SU-DHL-6 (cell line): ENCODE measurements around the gene DPPA3.
"Not testable (repeated sequence)": the region's sequence is repeated elsewhere in the genome, so short reads cannot be mapped to it uniquely, and the experiment has no call there.

Experiments used
- H2AFZ ChIP-seq: fragments of 200-600 bp; sonication (generic); 2 replicates; pipeline ENCODE4 v1.6.1; 2014; ENCODE audit warnings: low read depth, mild to moderate bottlenecking, moderate library complexity, mixed read lengths, antibody characterized with exemption, low read length; ENCODE audit not compliant: severe bottlenecking
- H3F3A ChIP-seq: fragments of 200-600 bp; shearing (Covaris generic); 2 replicates; pipeline ENCODE4 v1.6.0; 2016; ENCODE audit warnings: antibody characterized with exemption, mild to moderate bottlenecking; ENCODE audit not compliant: insufficient read depth
- H3K27ac ChIP-seq: fragments of 200-600 bp; sonication (generic); 2 replicates; pipeline ENCODE4 v1.5.1; 2016; ENCODE audit warnings: low read depth, mild to moderate bottlenecking, low read length, moderate library complexity, mixed read lengths
- H3K27me3 ChIP-seq: fragments of 200-600 bp; sonication (generic), shearing (Covaris generic); 2 replicates; pipeline ENCODE4 v1.6.0; 2014; ENCODE audit warnings: mild to moderate bottlenecking, low read length
- H3K36me3 ChIP-seq: fragments of 200-600 bp; sonication (generic); 2 replicates; pipeline ENCODE4 v1.6.1; 2014; ENCODE audit warnings: mild to moderate bottlenecking, low read length, mixed read lengths
- H3K4me2 ChIP-seq: fragments of 300-600, 200-600 bp; shearing (Covaris generic), sonication (generic); 2 replicates; pipeline ENCODE4 v1.6.0; 2014; ENCODE audit warnings: low read length, low read depth, mild to moderate bottlenecking; ENCODE audit not compliant: poor library complexity, severe bottlenecking
- H3K4me3 ChIP-seq: fragments of 200-600 bp; sonication (generic); 2 replicates; pipeline ENCODE4 v1.5.1; 2014; ENCODE audit warnings: antibody characterized with exemption, low read length, mild to moderate bottlenecking, mixed read lengths; ENCODE audit not compliant: insufficient read depth, poor library complexity, severe bottlenecking
- H3K79me2 ChIP-seq: fragments of 200-600 bp; sonication (generic); 2 replicates; pipeline ENCODE4 v1.6.1; 2014; ENCODE audit warnings: mild to moderate bottlenecking, low read length, moderate library complexity; ENCODE audit not compliant: insufficient read depth
- H3K9ac ChIP-seq: fragments of 200-600 bp; sonication (generic); 2 replicates; pipeline ENCODE4 v1.7.0; 2014; ENCODE audit warnings: mild to moderate bottlenecking, low read length
- H3K9me2 ChIP-seq: fragments of 200-600 bp; sonication (generic); replicated peaks from 2 replicates; pipeline ENCODE4 v1.6.1; 2014; ENCODE audit warnings: low read length; ENCODE audit not compliant: insufficient read depth
- H3K9me3 ChIP-seq: fragments of 200-600 bp; sonication (generic); 2 replicates; pipeline ENCODE4 v1.6.1; 2014; ENCODE audit warnings: low read length, mixed read lengths; ENCODE audit not compliant: insufficient read depth
- H4K20me1 ChIP-seq: fragments of 200-600 bp; sonication (generic); 2 replicates; pipeline ENCODE4 v1.6.1; 2014; ENCODE audit warnings: low read depth, mild to moderate bottlenecking, antibody characterized with exemption, low read length, moderate library complexity, mixed read lengths
- CTCF ChIP-seq: fragments of 200-600 bp; sonication (generic); IDR thresholded peaks from one replicate; pipeline ENCODE4 v1.5.1; 2017; ENCODE audit warnings: antibody characterized with exemption, mild to moderate bottlenecking, low read length, moderate library complexity; ENCODE audit not compliant: insufficient read depth, poor library complexity, severe bottlenecking
- EZH2phosphoT487 ChIP-seq: fragments of 200-600 bp; sonication (generic), shearing (Covaris generic); conservative IDR thresholded peaks from 2 replicates; pipeline ENCODE4 v1.6.1; 2018; ENCODE audit warnings: mild to moderate bottlenecking, antibody characterized with exemption, low read length, moderate library complexity, mixed read lengths

The DPPA3 gene

GRCh38 chr12:7749442-7749841, 38.2 kb downstream of the DPPA3 start:
- Histone ChIP-seq H3K27ac (no peak overlapping the region), H3K9me3 (no peaks in the 10 kb centered on the region), H3K9ac (no peak overlapping the region), H3K4me3 (no peak overlapping the region), H3K36me3 (no peaks in the 10 kb centered on the region), H3K27me3 (no peaks in the 10 kb centered on the region), H3K4me2 (no peak overlapping the region), H2AFZ (no peak overlapping the region), H4K20me1 (no peaks in the 10 kb centered on the region), H3K79me2 (no peaks in the 10 kb centered on the region), H3F3A (no peaks in the 10 kb centered on the region), H3K9me2 (no peaks in the 10 kb centered on the region)
- no peak for TF ChIP-seq CTCF
- TF ChIP-seq EZH2phosphoT487: no peak

- Histone ChIP-seq H4K20me1 (no peaks in the 10 kb centered on the region), H3K4me2 (no peak overlapping the region), H3K9ac (no peak overlapping the region), H3K36me3 (no peaks in the 10 kb centered on the region), H3K9me2 (no peaks in the 10 kb centered on the region), H2AFZ (no peak overlapping the region), H3F3A (no peaks in the 10 kb centered on the region), H3K4me3 (no peak overlapping the region), H3K9me3 (no peaks in the 10 kb centered on the region), H3K27ac (no peak overlapping the region), H3K79me2 (no peaks in the 10 kb centered on the region), H3K27me3 (no peaks in the 10 kb centered on the region)
- TF ChIP-seq CTCF: no peak
- no peak for TF ChIP-seq EZH2phosphoT487
Observed at GRCh38 chr12:7750350-7750749, 39.1 kb downstream of the DPPA3 start.

GRCh38 chr12:7751394-7751793, 40.2 kb downstream of the DPPA3 start:
- Histone ChIP-seq H3K9me2 (no peaks in the 10 kb centered on the region), H3K9me3 (no peaks in the 10 kb centered on the region), H3F3A (no peaks in the 10 kb centered on the region), H2AFZ (no peak overlapping the region), H3K27me3 (no peaks in the 10 kb centered on the region), H3K27ac (no peak overlapping the region), H4K20me1 (no peaks in the 10 kb centered on the region), H3K4me3 (no peak overlapping the region), H3K36me3 (no peaks in the 10 kb centered on the region), H3K4me2 (no peak overlapping the region), H3K79me2 (no peaks in the 10 kb centered on the region), H3K9ac (no peak overlapping the region)
- TF ChIP-seq CTCF: no peak
- no peak for TF ChIP-seq EZH2phosphoT487

GRCh38 chr12:7751941-7752922, 41.0 kb downstream of the DPPA3 start:
- H3F3A ChIP-seq, H3K79me2 ChIP-seq, H4K20me1 ChIP-seq, H2AFZ ChIP-seq, H3K27me3 ChIP-seq, H3K4me3 ChIP-seq, H3K9me3 ChIP-seq, H3K36me3 ChIP-seq, H3K4me2 ChIP-seq, H3K27ac ChIP-seq, H3K9ac ChIP-seq, H3K9me2 ChIP-seq: not testable (repeated sequence)

- H3K36me3 ChIP-seq, H3K4me2 ChIP-seq, H3K4me3 ChIP-seq, H3K79me2 ChIP-seq, H3K9me3 ChIP-seq, H4K20me1 ChIP-seq, H3K9me2 ChIP-seq, H3K9ac ChIP-seq, H2AFZ ChIP-seq, H3F3A ChIP-seq, H3K27me3 ChIP-seq, H3K27ac ChIP-seq: not testable (repeated sequence)
Observed at GRCh38 chr12:7755668-7756067, 44.4 kb downstream of the DPPA3 start.
